Bronchial epithelial cell (primary cell): Measurements from ENCODE around the gene IRAK3. TPM values are rescaled to one million over a fixed set of nuclear protein-coding genes. Genes with fewer than 3 reads are reported as not detected.
"Not testable (repeated sequence)": the region's sequence is repeated elsewhere in the genome, so short reads cannot be mapped to it uniquely, and the experiment has no call there.

ENCODE experiments used
- DNase-seq: peaks from one replicate; pipeline ENCODE4 v3.0.0-alpha.2; 2010; ENCODE audit warnings: low read depth
- FAIRE-seq: peaks from 2 replicates; lab custom pipeline; 2011; peaks lifted over from hg19 to GRCh38; lab: Jason Lieb, UNC
- H3K27me3 ChIP-seq: 2 replicates; pipeline ENCODE4 v1.5.1; 2011; ENCODE audit warnings: low read length; ENCODE audit not compliant: control insufficient read depth, insufficient read depth
- H3K36me3 ChIP-seq: 2 replicates; pipeline ENCODE4 v1.5.1; 2011; ENCODE audit warnings: low read length; ENCODE audit not compliant: control insufficient read depth, insufficient read depth
- H3K4me3 ChIP-seq: 2 replicates; pipeline ENCODE4 v1.5.1; 2011; ENCODE audit warnings: mild to moderate bottlenecking, low read depth, low read length, control low read depth
- total RNA-seq: library from RNA; depleted of rRNA; stranded (reverse); fragments of >200 nt; gene quantifications from 2 replicates; pipeline ENCODE4 v1.2.1, GENCODE V29; 2014
- TF ChIP-seq, protein P1 (sequence below): IDR thresholded peaks from 2 replicates; pipeline ENCODE4 v1.5.1; 2011; ENCODE audit warnings: mild to moderate bottlenecking, moderate library complexity, low read length, control low read depth, inconsistent platforms; ENCODE audit not compliant: insufficient read depth, severe bottlenecking

IRAK3 gene
- total RNA-seq, 1 donor from 2014 or later: 1.6 TPM

DNA sequence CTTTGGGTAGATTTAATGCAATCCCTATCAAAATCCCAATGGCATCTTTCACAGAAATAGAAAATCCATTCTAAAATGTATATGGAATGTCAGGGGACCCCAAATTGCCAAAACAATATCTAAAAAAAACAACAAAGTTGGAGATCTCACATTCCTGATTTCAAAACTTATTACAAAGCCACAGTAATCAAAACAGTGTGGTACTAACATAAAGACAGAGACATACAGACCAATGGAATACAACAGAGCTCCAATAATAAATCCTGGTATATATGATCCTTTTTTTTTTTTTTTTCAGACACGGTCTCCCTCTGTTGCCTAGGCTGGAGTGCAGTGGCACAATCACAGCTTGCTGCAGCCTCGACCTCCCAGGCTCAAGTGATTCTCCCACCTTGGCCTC is 23.9 kb upstream of the IRAK3 start:
- H3K4me3 ChIP-seq: no peak overlapping the region
- no peaks in the 10 kb centered on the region for H3K27me3 ChIP-seq
- DNase-seq (no peak), FAIRE-seq (no peak)
- TF ChIP-seq, protein P1, sequence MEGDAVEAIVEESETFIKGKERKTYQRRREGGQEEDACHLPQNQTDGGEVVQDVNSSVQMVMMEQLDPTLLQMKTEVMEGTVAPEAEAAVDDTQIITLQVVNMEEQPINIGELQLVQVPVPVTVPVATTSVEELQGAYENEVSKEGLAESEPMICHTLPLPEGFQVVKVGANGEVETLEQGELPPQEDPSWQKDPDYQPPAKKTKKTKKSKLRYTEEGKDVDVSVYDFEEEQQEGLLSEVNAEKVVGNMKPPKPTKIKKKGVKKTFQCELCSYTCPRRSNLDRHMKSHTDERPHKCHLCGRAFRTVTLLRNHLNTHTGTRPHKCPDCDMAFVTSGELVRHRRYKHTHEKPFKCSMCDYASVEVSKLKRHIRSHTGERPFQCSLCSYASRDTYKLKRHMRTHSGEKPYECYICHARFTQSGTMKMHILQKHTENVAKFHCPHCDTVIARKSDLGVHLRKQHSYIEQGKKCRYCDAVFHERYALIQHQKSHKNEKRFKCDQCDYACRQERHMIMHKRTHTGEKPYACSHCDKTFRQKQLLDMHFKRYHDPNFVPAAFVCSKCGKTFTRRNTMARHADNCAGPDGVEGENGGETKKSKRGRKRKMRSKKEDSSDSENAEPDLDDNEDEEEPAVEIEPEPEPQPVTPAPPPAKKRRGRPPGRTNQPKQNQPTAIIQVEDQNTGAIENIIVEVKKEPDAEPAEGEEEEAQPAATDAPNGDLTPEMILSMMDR: no peak
- H3K36me3 ChIP-seq: peaks cover 1% of the 10 kb centered on the region

DNA sequence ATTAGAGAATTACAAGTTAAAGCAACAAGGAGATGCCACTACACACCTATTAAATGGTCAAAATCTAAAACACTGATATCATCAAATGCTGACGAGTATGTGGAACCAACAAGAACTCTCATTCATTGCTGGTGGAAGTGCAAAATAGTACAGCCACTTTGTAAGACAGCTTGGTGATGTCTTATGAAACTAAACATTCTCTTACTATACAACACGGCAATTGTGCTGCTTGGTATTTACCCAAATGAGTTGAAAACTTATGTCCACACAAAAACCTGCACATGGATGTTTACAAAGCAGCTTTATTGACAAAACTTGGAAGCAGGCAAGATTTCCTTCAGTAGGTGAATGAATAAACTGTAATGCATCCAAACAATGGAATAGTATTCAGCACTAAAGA is 22.5 kb upstream of the IRAK3 start:
- no peak for DNase-seq
- no peak overlapping the region for H3K4me3 ChIP-seq
- no peaks in the 10 kb centered on the region for H3K36me3 ChIP-seq
- TF ChIP-seq, protein P1: no peak
- H3K27me3 ChIP-seq: no peaks in the 10 kb centered on the region
- FAIRE-seq: no peak

DNA sequence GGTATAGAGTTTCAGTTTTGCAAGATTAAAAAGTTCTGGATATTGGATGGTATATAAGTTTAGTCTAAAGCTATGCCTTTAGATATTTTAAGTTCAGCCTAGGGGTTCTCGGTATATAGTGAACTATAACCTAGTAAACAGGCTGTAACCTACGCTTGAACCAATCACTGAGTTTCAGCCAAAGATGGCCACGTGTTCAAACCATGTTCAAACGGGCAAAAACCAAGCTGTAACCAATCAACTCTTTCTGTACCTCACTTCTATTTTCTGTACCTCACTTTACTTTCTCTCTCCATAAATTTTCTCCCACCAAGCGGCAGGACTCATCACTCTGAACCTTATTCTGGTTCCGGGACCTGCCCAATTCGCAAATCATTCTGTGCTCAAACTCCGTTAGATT is 20.6 kb upstream of the IRAK3 start:
- no peak overlapping the region for H3K4me3 ChIP-seq
- H3K36me3 ChIP-seq: no peaks in the 10 kb centered on the region
- DNase-seq (no peak), FAIRE-seq (no peak)
- H3K27me3 ChIP-seq: no peaks in the 10 kb centered on the region
- TF ChIP-seq, protein P1: no peak

DNA sequence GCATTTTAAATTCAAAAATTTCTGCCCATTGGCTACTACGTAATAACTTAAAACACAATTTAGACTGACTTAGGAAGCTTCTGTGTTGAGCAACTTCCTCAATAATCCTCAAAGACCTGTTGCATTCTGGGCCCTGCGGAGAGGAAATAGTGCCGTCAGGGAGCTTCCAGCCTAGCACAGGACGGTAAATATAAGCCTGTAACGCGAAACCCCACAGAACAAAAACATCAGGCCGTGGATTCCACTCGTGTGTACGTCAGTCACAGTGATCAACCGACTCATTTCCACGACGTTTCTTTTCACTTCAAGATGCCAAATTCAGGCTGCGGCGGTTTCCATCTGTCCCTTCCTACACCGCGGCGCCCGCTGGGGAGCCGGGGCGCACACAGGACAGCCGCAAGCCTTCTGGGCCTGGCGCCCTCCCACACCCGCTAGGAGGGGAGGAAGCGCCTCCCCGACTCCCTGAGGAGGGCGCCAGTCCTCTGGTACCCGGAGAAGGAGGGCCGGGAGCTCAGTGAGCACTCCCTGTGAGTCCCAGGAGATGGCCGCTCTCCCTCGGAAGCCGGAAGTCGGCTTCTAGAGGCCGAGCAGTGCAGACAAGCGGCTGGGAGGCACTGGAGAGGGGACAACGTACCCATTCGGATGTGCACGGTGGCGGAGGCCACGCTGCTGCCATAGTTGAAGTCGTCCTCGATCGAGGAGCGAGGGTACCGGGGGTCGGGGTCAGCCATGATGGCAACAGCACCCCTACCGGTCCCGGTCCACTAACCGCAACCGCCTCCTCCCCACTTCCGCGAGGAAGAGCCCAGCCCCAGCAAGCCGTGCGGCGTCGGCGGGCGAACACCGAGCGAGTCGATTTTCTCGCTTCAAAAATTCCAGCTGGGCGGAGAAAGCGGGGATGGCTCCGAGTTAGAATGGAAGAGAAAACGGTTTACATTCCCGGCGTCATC is 19.5 kb upstream of the IRAK3 start, which contains the start of gene TMBIM4:
Gene TMBIM4 (minus strand): TSS at position 776 of the 950 bp plus-strand sequence. CDS start 45 bp downstream, at position 731.
- peak within 1 kb of the TSS; percentile 74 for H3K4me3 ChIP-seq
- TF ChIP-seq, protein P1: peak; percentile 50
- no peak for FAIRE-seq

DNA sequence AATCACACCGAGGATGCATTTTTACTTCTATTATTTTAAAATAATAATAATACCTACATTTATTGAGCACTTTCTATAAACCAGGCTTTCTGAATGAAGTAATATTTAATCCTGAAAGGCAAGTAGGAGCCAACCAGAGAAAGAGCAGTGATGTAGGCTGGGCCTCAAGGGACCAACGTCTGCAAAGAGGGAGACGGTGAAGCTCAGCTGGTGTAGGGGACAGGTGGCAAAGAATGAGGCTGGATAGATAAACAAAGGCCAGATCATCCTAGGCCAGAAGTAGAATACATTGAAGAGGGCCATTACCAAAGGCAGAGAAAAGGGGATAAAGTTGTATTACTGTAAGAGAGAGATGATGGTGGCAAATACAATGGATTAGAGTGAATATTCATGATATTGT is 18.4 kb upstream of the IRAK3 start:
- FAIRE-seq: no peak
- H3K36me3 ChIP-seq: no peaks in the 10 kb centered on the region
- peak overlapping the region; percentile 74 for H3K4me3 ChIP-seq

More for the DNA sequence above, 19.5 kb upstream of the IRAK3 start, which contains the start of gene TMBIM4:
- H3K36me3 ChIP-seq: no peaks in the 10 kb centered on the region
- peak; percentile 82 for DNase-seq
- H3K27me3 ChIP-seq: no peaks in the 10 kb centered on the region

DNA sequence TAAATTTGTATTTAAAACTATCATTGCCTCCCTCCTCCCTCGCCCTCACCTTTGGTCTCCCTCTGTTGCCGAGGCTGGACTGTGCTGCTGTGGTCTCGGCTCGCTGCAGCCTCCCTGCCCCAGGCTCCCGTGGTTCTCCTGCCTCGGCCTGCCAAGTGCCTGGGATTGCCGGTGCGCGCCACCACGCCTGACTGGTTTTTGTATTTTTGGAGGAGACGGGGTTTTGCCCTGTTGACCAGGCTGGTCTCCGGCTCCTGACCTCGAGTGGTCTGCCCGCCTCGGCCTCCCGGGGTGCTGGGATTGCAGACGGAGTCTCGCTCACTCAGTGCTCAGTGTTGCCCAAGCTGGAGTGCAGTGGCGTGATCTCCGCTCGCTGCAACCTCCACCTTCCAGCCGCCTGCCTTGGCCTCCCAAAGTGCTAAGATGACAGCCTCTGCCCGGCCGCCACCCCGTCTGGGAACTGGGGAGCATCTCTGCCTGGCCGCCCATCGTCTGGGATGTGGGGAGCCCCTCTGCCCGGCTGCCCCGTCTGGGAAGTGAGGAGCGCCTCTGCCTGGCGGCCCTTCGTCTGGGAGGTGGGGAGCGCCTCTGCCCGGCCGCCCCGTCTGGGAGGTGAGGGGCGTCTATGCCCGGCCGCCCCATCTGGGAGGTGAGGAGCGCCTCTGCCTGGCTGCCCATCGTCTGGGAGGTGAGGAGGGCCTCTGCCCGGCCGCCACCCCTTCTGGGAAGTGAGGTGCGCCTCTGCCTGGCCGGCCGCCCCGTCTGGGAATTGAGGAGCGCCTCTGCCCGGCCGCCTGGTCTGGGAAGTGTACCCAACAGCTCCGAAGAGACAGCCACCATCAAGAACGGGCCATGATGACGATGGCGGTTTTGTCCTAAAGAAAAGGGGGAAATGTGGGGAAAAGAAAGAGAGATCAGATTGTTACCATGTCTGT is 14.4 kb upstream of the IRAK3 start:
- not testable (repeated sequence) for FAIRE-seq, H3K36me3 ChIP-seq, H3K4me3 ChIP-seq, H3K27me3 ChIP-seq, DNase-seq

More for the DNA sequence above, 18.4 kb upstream of the IRAK3 start:
- DNase-seq: no peak
- no peaks in the 10 kb centered on the region for H3K27me3 ChIP-seq
- TF ChIP-seq, protein P1: no peak
